ENCODE data around the gene SIL1. TPM values are rescaled to one million over a fixed set of nuclear protein-coding genes. Genes with fewer than 3 reads are reported as not detected.

The SIL1 gene
- total RNA-seq, 4 donors from 2014 or later: 17.4 to 122 (median 58.3) TPM

DNA sequence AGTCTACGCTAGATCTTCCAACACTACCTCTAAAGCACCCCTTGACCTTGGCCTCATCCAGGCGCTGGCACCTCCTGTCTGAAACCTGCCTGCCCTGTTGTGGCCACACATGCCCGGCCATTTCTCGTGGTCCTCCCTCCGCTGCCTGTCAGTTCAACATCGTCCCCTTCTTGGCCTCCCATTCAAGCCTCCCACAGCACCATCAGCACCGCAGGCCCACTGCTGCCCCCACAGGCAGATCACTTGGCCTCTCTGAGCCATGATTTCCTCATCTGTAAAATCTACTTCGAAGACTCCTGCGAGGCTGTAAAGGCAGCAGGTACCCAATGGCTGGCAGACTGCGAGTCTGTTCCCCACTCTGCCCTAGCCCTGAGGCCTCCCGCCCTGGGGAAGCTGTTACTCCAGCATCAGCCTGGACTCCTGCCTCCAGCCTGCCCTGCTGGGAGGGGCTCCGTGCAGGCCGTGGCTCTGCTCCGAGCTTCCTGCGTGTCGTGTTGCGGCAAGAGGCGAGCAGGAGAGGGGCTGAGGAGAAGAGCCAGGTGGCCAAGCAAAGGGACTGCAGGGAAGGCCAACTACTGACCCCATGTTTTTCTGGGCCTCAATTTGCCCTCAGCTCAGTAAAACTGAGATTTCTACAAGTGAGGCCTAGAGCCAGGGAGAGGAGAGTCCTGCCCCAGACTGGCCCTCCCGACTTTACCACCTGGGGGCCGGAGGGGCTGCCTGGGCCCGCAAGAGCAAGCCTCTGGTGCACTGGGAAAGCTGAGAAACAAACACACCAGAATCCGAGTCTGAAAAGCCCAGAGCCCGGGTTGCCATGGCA is 252.5 kb downstream of the SIL1 start:
- no peaks in the 10 kb centered on the region for H3K4me1 ChIP-seq
- TF ChIP-seq, protein P1, sequence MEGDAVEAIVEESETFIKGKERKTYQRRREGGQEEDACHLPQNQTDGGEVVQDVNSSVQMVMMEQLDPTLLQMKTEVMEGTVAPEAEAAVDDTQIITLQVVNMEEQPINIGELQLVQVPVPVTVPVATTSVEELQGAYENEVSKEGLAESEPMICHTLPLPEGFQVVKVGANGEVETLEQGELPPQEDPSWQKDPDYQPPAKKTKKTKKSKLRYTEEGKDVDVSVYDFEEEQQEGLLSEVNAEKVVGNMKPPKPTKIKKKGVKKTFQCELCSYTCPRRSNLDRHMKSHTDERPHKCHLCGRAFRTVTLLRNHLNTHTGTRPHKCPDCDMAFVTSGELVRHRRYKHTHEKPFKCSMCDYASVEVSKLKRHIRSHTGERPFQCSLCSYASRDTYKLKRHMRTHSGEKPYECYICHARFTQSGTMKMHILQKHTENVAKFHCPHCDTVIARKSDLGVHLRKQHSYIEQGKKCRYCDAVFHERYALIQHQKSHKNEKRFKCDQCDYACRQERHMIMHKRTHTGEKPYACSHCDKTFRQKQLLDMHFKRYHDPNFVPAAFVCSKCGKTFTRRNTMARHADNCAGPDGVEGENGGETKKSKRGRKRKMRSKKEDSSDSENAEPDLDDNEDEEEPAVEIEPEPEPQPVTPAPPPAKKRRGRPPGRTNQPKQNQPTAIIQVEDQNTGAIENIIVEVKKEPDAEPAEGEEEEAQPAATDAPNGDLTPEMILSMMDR (IDR thresholded peaks at IDR 0.05): no peak
- TF ChIP-seq POLR2A (IDR thresholded peaks at IDR 0.05): no peak
- intact Hi-C loops (cut with DNase I; ENCODE audit: low total_unique reads): no loop called here
- no peak overlapping the region for H3K4me3 ChIP-seq
- no peaks in the 10 kb centered on the region for H3K36me3 ChIP-seq
- DNase-seq: no peak
- no peaks in the 10 kb centered on the region for H3K9me3 ChIP-seq
- H3K27me3 ChIP-seq: no peaks in the 10 kb centered on the region
- no peak overlapping the region for H3K27ac ChIP-seq

DNA sequence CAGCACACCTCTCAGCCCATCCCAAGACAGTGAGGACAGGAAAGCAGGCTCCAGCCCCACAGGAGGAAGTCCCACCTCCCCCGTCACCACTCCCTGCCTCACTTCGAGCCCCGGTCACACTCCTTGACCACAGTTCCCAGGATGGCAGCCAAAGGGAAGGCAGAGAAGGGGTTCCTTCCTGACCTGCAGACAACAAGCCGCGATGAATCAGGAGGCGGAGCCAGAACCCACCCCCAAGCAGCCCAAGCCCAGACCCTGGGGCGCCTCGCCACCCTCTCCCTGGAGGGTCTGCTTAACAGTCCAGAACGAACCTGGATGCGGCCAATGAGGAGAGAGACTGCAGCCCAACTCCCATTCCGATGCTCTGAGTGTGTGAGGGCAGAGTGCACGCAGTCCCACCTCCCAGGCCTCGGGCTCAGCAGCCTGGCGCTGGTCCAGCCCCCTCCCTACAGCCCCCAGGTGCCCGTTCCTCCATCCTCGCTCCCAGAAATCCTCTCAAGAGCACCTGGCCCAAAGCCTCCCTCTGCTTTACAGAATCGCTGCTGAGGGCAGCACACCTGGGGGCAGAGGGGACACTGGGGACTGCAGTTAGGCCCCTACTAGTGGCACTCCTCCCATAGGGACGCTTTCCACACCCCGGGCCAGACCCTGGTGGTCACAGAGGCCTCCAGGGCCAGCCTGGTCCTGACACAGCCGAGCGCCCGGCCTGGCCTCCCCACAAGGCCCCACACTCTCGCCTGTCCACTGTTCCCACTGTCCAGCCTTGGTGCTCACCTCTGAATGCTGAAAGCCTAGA is 253.4 kb downstream of the SIL1 start:
- no peaks in the 10 kb centered on the region for H3K4me1 ChIP-seq
- no peak overlapping the region for H3K27ac ChIP-seq
- H3K4me3 ChIP-seq: no peak overlapping the region
- no peak for TF ChIP-seq POLR2A (IDR thresholded peaks at IDR 0.05)
- TF ChIP-seq, protein P1 (IDR thresholded peaks at IDR 0.05): no peak
- no peaks in the 10 kb centered on the region for H3K9me3 ChIP-seq
- DNase-seq: no peak
- H3K27me3 ChIP-seq: no peaks in the 10 kb centered on the region
- no peaks in the 10 kb centered on the region for H3K36me3 ChIP-seq
- intact Hi-C loops (cut with DNase I; ENCODE audit: low total_unique reads): no loop called here

DNA sequence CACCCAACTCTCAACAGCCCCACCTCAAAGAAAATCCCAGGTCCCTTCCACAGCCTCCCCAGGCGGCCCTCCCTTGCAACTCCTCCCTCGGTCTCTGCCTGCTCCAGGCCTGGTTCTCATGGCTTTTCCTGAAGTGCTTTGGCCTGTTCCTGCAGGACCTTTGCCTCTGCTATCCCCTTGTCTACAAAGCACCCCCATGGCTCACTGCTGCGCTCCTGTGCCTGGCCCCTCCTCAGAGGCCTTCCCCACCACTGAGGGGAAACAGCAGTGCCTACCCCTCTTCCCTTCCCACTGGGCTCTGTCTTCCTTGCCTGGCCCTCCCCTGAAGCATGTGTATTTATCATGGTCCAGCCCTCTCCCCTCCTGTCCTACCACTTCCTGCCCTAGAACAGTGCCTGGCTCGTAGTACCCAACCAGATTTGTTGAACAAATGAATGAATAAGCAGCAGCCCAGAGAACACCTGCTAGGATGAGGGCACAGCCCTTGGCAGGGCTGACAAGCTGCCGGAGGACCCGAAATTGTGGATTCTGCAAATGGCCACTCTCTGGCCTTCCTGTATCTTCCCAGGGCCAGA is 254.5 kb downstream of the SIL1 start:
- Histone ChIP-seq H3K4me3 (no peak overlapping the region), H3K27ac (no peak overlapping the region)

DNA sequence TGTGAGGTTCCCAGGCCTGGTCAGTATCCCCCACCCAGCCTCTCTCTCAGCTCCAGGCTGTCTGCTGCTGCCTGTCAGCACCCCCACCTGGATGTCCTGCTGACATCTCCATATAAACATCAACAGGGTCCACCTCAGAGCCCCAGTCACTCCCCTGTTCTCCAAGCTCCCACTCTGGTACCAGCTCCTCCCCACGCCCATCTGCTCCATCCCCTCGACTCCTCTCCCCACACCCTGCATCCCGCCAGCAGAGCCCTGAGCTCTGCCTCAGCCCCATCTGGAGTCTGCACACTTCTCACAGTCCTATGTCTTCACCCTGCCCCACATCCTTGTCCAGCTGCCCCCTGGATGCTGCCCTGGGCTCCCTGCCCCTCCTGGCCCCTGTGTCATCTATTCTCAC is 255.3 kb downstream of the SIL1 start:
- no peak for TF ChIP-seq POLR2A (IDR thresholded peaks at IDR 0.05)
- TF ChIP-seq, protein P1 (IDR thresholded peaks at IDR 0.05): no peak
- intact Hi-C loops (cut with DNase I; ENCODE audit: low total_unique reads): no loop called here
- Histone ChIP-seq H3K27ac (no peak overlapping the region), H3K9me3 (no peaks in the 10 kb centered on the region), H3K4me3 (no peak overlapping the region), H3K4me1 (no peaks in the 10 kb centered on the region), H3K27me3 (no peaks in the 10 kb centered on the region), H3K36me3 (no peaks in the 10 kb centered on the region)
- no peak for DNase-seq

More for the DNA sequence above, 254.5 kb downstream of the SIL1 start:
- intact Hi-C loops (cut with DNase I; ENCODE audit: low total_unique reads): no loop called here
- Histone ChIP-seq H3K36me3 (no peaks in the 10 kb centered on the region), H3K9me3 (no peaks in the 10 kb centered on the region), H3K27me3 (no peaks in the 10 kb centered on the region), H3K4me1 (no peaks in the 10 kb centered on the region)
- DNase-seq: no peak
- TF ChIP-seq, protein P1 (IDR thresholded peaks at IDR 0.05): no peak
- TF ChIP-seq POLR2A (IDR thresholded peaks at IDR 0.05): no peak

DNA sequence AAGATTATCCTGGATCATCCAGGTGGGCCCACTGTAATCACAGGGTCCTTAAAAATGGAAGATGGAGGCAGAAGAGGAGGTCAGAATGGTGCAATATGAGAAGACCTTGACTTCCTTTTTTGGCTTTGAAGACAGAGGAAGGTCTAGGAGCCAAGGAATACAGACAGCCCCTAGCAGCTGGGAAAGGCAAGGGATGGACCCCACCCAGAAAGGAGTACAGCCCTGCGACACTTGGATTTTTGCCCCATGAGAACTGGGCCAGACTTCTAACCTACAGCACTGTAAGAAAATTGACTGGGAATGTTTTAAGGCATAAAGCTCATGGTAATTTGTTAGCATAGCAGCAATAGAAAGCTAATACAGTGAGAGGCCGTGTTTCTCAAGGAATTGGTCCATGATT is 256.1 kb downstream of the SIL1 start:
- no peaks in the 10 kb centered on the region for H3K36me3 ChIP-seq

More for the DNA sequence above, 256.1 kb downstream of the SIL1 start:
- no peak for DNase-seq
- Histone ChIP-seq H3K27ac (no peak overlapping the region), H3K4me1 (no peaks in the 10 kb centered on the region), H3K27me3 (no peaks in the 10 kb centered on the region), H3K4me3 (no peak overlapping the region), H3K9me3 (no peaks in the 10 kb centered on the region)
- intact Hi-C loops (cut with DNase I; ENCODE audit: low total_unique reads): no loop called here
- TF ChIP-seq, protein P1 (IDR thresholded peaks at IDR 0.05): no peak
- no peak for TF ChIP-seq POLR2A (IDR thresholded peaks at IDR 0.05)

Measured in uterus (tissue), 4 donors.